Osteoblast (primary cell): ENCODE measurements around the gene LHX2. TPM values are rescaled to one million over a fixed set of nuclear protein-coding genes. Genes with fewer than 3 reads are reported as not detected.

Experiments used
- DNase-seq: peaks from one replicate; pipeline ENCODE4 v3.0.0; 2011; ENCODE audit warnings: low spot score, mixed read lengths; ENCODE audit not compliant: insufficient read length; ENCODE audit errors: missing footprints
- H2AFZ ChIP-seq: 2 replicates; pipeline ENCODE4 v1.6.0; 2011; ENCODE audit warnings: mild to moderate bottlenecking, low read length
- H3K27ac ChIP-seq: 2 replicates; pipeline ENCODE4 v1.5.1; 2011; ENCODE audit warnings: mild to moderate bottlenecking, low read depth, low read length, moderate library complexity
- H3K27me3 ChIP-seq: 2 replicates; pipeline ENCODE4 v1.6.0; 2012; ENCODE audit warnings: mild to moderate bottlenecking, control low read depth, inconsistent platforms, low read length, moderate library complexity; ENCODE audit not compliant: insufficient read depth
- H3K36me3 ChIP-seq: 2 replicates; pipeline ENCODE4 v1.5.1; 2011; ENCODE audit warnings: mild to moderate bottlenecking, low read length, control low read depth, moderate library complexity; ENCODE audit not compliant: insufficient read depth
- H3K4me1 ChIP-seq: 2 replicates; pipeline ENCODE4 v1.5.1; 2011; ENCODE audit warnings: mild to moderate bottlenecking, low read length, control low read depth, moderate library complexity; ENCODE audit not compliant: insufficient read depth
- H3K4me2 ChIP-seq: 2 replicates; pipeline ENCODE4 v1.6.0; 2011; ENCODE audit warnings: mild to moderate bottlenecking, low read length; ENCODE audit not compliant: insufficient read depth
- H3K4me3 ChIP-seq: fragments of 200-600 bp; sonication (generic); 3 replicates; pipeline ENCODE4 v1.5.1; 2012; ENCODE audit warnings: mild to moderate bottlenecking, low read length, inconsistent platforms; ENCODE audit not compliant: insufficient read depth
- H3K79me2 ChIP-seq: 2 replicates; pipeline ENCODE4 v1.6.0; 2012; ENCODE audit warnings: mild to moderate bottlenecking, low read length, control low read depth, inconsistent platforms; ENCODE audit not compliant: insufficient read depth
- H3K9me3 ChIP-seq: 2 replicates; pipeline ENCODE4 v1.5.1; 2011; ENCODE audit warnings: low read depth, low read length, control low read depth
- H4K20me1 ChIP-seq: 2 replicates; pipeline ENCODE4 v1.6.0; 2012; ENCODE audit warnings: mild to moderate bottlenecking, low read length, control low read depth; ENCODE audit not compliant: insufficient read depth
- total RNA-seq: library from RNA; depleted of rRNA; stranded (reverse); fragments of >200 nt; gene quantifications from 2 replicates; pipeline ENCODE4 v1.2.3, GENCODE V29; 2012
- TF ChIP-seq, protein P1 (sequence below): IDR thresholded peaks from 2 replicates; pipeline ENCODE4 v1.5.1; 2011; ENCODE audit warnings: mild to moderate bottlenecking, low read depth, low read length, moderate library complexity; ENCODE audit errors: extremely low read depth

The LHX2 gene
- total RNA-seq, 1 donor: not detected

GRCh38 chr9:124008303-124008693 lies 3.3 kb upstream of the LHX2 start:
- no peaks in the 10 kb centered on the region for H3K36me3 ChIP-seq
- H3K79me2 ChIP-seq: no peaks in the 10 kb centered on the region
- DNase-seq: peak; percentile 62
- H3K27me3 ChIP-seq: peaks cover 91% of the 10 kb centered on the region
- TF ChIP-seq, protein P1, sequence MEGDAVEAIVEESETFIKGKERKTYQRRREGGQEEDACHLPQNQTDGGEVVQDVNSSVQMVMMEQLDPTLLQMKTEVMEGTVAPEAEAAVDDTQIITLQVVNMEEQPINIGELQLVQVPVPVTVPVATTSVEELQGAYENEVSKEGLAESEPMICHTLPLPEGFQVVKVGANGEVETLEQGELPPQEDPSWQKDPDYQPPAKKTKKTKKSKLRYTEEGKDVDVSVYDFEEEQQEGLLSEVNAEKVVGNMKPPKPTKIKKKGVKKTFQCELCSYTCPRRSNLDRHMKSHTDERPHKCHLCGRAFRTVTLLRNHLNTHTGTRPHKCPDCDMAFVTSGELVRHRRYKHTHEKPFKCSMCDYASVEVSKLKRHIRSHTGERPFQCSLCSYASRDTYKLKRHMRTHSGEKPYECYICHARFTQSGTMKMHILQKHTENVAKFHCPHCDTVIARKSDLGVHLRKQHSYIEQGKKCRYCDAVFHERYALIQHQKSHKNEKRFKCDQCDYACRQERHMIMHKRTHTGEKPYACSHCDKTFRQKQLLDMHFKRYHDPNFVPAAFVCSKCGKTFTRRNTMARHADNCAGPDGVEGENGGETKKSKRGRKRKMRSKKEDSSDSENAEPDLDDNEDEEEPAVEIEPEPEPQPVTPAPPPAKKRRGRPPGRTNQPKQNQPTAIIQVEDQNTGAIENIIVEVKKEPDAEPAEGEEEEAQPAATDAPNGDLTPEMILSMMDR: no peak
- no peak overlapping the region for H3K27ac ChIP-seq
- H4K20me1 ChIP-seq: no peaks in the 10 kb centered on the region
- H2AFZ ChIP-seq: no peak overlapping the region
- peak overlapping the region; percentile 28 for H3K4me2 ChIP-seq
- H3K4me3 ChIP-seq: no peak overlapping the region
- no peaks in the 10 kb centered on the region for H3K9me3 ChIP-seq
- H3K4me1 ChIP-seq: no peaks in the 10 kb centered on the region

DNA sequence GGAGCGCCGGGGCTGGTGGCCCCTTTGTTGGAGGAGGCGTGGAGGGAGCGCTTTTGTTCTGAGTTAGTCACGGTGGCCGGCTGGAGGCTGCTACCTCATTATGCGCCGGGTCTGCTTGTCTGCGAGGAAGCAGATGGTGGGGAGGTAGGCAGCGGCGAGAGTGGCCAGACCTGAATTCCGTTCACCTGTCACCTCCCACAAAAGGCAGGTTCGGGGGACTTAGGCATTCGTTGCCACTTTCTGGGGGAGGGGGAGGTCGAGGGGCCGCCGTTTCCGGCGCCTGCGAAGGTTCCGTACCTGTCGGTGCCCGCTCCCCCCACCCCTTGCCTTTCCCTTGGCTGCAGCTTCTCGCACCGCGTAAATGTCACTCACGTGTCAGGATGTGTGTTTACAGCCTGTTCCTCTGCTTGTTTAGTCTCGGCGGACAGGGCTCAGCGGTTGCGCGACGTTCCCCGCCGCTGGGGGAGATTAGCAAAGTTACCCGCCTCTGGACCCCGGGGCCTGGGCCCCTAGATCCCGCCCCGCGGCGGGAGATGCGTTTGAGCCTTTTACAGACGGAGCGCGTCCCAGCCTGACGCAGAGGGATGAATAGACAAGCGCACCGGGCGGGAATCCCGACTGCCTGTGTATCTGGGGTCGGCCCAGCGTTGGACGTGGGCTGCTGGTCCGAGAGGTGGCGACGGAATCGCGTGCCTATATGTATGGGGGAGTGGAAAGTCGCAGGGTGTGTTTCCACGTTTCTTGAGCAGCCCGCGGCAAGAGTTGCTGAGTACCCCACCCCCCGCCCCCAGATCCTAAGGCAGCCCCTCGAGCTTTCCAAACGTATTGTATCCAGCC lies 2.7 kb upstream of the LHX2 start:
- no peak overlapping the region for H3K4me3 ChIP-seq
- H3K4me1 ChIP-seq: no peaks in the 10 kb centered on the region
- no peaks in the 10 kb centered on the region for H4K20me1 ChIP-seq
- no peak overlapping the region for H3K27ac ChIP-seq
- H3K4me2 ChIP-seq: peak overlapping the region; percentile 28
- TF ChIP-seq, protein P1: no peak
- DNase-seq: peak; percentile 58
- H3K27me3 ChIP-seq: peaks cover 90% of the 10 kb centered on the region
- H2AFZ ChIP-seq: no peak overlapping the region
- no peaks in the 10 kb centered on the region for H3K9me3 ChIP-seq
- H3K36me3 ChIP-seq: no peaks in the 10 kb centered on the region
- no peaks in the 10 kb centered on the region for H3K79me2 ChIP-seq

GRCh38 chr9:124009531-124010217 lies 1.9 kb upstream of the LHX2 start:
- Histone ChIP-seq H3K4me2 (no peak overlapping the region), H2AFZ (no peak overlapping the region), H3K4me3 (no peak overlapping the region), H3K9me3 (no peaks in the 10 kb centered on the region), H3K27me3 (peaks cover 87% of the 10 kb centered on the region), H3K4me1 (no peaks in the 10 kb centered on the region), H3K27ac (no peak overlapping the region), H3K36me3 (no peaks in the 10 kb centered on the region), H4K20me1 (no peaks in the 10 kb centered on the region), H3K79me2 (no peaks in the 10 kb centered on the region)
- peak; percentile 86 for DNase-seq
- TF ChIP-seq, protein P1: no peak

GRCh38 chr9:124010303-124010664 lies 1.3 kb upstream of the LHX2 start:
- no peak overlapping the region for H3K27ac ChIP-seq

More at GRCh38 chr9:124010303-124010664, 1.3 kb upstream of the LHX2 start:
- Histone ChIP-seq H2AFZ (no peak overlapping the region), H3K79me2 (no peaks in the 10 kb centered on the region), H3K36me3 (no peaks in the 10 kb centered on the region), H3K27me3 (peaks cover 87% of the 10 kb centered on the region), H3K4me3 (no peak overlapping the region), H4K20me1 (no peaks in the 10 kb centered on the region), H3K9me3 (no peaks in the 10 kb centered on the region), H3K4me2 (no peak overlapping the region), H3K4me1 (no peaks in the 10 kb centered on the region)
- TF ChIP-seq, protein P1: no peak
- peak; percentile 62 for DNase-seq
